Skin of body (tissue), 2 donors: ENCODE measurements around the gene DUSP15. TPM values are rescaled to one million over a fixed set of nuclear protein-coding genes. Genes with fewer than 3 reads are reported as not detected.

Source experiments
- DNase-seq: peaks from one replicate; lab custom pipeline; 2025; lab: John Stamatoyannopoulos, UW
- total RNA-seq: library from RNA; depleted of rRNA; stranded (reverse); fragments of >200 nt; gene quantifications from one replicate; pipeline ENCODE4 v1.2.3, GENCODE V29; 2014

DUSP15 gene
- total RNA-seq, 1 donor from 2014 or later, result 3.2 TPM

DNA sequence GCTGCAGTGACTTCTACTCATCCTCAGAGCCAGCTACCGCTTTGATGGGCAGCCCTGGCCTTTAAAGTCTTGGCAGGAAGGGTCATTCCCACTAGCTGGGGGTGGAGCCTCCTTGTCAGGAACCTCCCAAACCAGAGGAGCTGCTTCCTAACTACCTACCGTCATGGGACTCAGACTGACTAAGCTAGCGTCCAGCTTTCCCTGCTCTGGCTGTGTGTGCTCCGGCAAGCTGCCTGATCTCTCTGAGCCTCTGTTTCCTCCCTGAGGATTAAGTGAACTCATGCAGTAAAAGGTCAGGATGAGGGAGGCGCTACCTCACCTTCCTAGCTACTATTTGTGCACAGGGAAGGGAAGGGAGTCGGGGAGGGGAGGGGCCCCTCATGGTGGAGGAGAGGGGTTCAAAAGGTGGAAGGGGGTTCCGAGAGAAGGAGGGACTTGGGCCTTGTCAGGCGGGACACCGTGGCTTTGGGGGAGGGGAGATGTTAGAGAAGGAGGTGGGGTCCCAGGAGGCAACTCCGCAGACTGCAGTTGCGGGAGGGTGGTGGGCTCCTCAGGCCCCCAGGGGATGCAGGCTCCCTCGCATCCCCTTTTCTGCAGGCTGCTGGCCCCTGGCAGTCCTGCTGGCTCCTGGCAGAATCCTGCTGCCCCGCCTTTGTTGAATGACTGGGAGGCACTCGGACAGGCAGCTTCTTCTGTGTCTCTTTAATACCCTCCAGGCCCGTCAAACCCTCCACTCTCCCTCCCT lies 9.8 kb downstream of the DUSP15 start:
- no peak for DNase-seq

DNA sequence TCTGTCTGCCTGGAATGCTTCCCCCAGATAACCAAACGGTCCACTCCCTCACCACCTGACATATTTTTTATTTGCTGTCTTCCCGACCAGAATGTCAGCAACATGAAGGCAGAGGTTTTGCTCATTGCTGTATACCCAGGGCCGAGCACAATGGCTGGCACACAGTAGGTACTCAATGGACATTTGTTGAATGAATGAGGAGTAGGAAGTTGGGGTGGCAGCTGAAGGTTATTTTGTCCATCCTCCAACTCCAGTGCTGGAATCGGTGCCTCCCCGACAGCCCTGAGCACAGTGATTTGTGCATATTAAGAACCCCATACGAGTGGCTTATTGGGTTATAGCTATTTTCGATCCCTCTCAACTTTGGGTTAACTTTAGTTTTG lies 10.3 kb downstream of the DUSP15 start:
- DNase-seq, result no peak

DNA sequence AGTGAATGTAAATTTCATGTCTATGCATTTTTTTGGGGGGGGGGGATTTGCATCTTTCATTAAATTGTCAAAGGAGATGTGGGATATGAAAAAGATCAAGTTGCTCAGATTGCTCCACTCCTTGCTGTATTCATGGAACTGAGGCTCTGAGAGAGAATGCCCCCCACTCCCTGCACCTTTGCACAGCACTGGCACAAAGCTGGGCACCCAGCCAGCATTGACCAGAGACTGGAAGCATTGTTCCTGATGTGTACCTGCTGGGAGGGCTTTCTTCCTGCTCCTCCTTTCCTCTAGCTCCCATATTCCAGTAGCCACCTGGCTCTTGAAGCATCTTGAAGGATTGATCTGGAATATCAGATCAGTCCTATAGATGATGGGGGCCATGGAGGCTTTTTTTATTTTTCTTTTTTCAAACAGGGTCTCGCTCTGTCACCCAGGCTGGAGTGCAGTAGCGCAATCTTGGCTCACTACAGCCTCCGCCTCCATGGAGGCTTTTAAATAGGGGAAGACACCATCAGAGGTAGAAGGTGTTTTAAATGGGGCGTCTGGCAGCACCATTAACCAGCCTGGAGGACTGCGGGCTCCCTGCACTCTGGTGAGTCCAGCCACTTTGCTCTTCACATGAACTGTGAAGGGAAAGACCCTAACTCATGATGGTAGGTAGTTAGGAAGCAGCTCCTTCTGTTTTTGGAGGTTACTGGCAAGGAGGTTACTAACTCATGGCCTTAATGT lies 10.9 kb downstream of the DUSP15 start:
- no peak for DNase-seq

DNA sequence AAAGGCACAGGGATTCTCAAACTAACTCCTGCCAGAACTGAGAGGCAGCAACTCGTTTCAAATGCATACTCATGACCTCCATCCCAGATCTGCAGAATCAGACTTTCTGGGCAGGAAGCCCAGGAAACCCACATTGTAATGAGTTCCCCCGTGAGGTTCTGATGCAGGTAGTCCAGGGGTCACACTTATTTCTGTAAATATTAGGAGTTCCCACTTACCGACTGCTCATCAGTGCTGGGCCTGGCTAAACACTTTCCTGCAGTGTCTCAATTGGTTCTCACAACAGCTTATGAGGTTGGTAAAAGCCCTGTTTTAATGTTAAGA lies 11.6 kb downstream of the DUSP15 start:
- DNase-seq, result no peak

DNA sequence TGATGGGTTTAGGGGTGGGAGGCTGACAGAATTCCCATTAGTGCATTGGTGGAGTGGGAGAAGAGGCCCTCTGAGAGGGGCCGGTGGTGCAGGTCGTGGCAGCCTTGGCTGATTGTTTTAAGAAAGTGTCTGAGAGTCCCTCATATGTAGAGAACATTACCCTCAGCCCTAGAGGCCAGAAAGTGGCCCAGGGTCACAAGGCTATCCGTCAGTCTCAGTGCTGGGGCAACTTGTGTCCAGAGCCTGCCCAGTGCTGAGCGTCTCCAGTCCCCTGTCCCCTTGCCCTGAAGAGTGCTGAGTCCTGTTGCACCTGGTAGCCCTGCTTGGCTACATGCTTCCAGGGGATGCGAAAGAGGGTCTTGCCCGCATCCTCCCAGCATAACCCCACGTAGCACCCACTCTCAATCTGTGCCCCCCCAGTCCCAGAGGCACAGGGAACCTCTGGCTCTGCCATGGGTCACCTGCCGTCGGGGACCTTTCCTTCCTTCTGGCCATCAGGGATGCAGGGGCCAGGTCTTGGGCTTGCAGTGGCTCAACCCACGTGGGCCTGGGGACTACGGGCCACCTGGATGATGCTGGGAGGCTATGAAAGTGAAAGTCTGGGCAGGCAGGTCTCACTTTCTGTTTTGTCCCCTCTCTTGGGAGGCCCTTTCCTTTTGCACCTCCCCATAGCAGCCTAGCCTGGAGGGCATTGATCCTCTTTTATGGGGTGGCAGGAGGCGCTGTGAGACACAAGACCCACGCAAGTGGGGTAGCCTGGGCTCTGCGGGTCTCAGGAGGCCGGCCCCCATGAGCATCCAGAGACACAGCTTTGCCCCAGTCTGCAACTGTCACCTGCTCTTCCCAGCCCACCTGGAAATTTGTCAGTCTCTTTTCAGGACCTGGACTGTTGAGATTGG lies 12.2 kb downstream of the DUSP15 start:
- DNase-seq, result no peak

DNA sequence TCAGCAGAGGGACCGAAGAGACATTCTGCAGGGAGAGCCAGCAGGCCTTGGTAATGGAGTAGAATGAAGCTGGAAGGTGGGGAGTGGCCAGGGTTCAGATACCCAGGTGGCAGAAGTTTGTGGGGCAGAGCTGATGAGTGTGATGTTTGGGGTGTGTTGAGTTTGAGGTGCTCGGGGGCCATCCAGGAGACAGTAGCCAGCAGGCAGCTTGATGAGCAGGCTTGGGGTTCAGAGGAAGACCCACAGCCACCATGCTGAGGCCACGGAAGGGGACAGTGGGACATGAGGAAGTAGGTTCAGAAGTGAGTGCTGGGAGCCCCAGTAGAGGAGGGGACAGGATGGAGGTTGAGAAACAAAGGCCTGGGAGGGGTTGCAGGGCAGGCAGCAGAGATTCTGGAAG lies 13.8 kb downstream of the DUSP15 start:
- DNase-seq, result no peak

DNA sequence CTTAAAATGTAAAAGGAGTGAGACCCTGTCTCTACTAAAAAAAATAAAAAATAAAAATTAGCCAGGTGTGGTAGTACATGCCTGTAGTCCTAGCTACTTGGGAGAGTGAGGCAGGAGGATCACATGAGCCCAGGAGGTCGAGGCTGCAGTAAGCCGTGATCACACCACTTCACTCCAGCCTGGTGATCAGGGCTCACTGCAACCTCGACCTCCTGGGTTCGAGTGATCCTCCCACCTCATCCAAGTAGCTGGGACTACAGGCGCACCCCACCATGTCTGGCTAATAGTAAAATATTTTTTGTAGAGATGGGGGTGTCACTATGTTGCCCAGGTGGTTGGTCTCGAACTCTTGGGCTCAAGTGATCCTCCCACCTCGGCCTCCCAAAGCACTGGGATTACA lies 16.8 kb downstream of the DUSP15 start:
- DNase-seq, result no peak

DNA sequence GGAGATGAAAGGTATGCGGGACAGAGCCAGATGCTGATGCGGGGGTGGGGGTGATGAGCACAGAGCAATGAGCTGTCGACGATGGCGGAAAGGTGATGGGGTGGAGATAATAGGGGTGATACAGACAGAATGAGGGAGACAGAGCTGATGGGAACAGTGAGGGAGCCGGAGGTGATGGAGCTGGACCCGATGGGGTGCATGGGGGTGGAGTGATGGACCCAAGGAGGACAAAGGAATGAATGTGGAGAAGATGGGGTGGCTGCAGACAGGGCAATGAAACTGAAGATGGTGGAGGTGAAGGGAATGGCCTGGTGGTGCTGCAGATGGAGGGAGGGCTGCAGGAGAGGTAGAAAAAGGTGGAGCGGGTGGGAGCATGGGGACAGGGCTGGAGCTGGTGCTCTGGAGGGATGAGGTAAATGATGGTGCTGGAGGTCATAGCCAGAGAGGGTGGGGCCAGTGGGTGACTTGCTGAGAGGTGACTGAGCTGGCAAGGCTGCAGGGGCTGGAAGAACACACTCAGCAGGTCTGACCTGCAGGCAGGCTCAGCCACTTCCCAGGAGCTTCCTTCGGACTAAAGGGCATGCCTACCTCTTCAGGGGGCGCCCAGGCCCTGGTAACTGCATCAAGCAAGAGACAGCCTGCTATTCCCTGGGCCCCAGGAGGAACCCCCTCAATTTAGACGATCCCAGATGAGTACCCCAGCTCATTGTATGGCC lies 18.9 kb downstream of the DUSP15 start:
- no peak for DNase-seq

DNA sequence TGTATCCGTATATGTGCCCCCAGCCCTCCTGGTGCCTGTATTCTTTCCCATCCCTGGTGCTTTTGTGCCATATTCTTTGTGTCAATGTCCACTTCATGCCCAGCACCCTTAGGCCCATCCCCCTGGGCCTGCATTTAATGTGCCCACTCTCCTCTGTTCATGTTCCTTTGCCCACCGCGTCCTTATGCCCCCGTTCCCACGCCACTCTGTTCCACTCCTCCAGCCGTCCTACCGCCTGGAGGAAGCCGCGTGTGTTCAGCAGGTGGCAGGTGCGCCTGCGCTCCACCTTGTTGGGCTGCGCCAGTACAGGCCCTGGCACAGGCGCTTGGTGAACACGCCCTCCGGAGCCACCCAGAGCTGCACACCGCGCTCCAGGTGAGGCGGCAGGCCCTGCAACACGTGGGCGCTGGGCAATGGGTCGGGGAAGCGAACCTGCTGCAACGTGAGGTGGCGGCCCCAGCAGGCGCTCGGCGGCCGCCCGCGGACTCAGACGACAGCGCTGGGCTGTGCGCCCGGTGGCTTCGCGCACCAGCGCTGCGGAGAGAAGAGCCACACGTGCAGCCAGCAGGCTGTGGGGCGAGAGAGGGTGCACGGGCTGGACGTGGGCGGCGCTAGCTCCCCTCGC lies 20.9 kb downstream of the DUSP15 start:
- no peak for DNase-seq

DNA sequence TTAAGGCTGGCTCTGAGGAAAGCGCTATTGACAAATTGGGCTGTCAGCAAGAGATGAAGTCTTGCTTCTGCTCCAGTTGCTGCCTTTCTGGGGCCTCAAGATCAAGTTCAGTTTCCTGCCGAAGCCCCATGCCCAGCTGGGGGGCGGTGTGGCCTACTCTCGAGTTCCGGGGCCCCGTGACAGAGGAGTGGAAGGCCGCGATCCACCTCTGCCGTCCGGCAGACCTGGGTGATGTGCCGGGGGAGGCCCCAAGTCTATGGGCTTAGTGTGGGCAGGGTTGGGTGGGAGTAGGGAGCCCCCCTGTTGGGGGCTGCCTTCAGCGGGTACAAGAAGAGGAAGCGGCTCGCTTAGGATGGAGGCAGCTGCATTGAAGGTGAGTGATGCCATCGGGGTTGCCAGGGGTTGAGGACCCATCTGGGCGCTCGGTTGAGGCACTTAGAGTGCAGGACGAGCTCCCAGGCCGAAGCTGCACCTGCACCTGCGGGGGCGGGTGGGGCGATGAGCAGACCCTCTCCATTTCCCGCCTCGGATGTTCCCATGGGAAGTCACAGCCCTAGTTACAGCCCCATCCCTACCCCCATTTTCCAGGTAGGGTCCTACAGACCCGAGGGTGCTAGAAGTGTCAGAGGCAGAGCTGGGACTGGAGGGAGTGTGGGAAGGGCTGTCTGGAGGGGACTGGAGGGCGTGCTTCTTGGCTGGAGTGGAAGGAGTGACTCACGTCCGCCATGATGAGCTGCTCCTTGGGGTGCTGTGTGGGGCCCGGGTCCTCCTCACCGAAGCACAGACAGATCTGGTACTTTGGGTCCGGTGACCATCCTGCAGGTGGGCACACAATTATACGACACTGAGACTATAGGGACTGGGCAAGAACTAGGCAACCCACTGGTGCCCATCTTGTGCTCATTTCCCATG lies 22.0 kb downstream of the DUSP15 start:
- DNase-seq, result no peak

DNA sequence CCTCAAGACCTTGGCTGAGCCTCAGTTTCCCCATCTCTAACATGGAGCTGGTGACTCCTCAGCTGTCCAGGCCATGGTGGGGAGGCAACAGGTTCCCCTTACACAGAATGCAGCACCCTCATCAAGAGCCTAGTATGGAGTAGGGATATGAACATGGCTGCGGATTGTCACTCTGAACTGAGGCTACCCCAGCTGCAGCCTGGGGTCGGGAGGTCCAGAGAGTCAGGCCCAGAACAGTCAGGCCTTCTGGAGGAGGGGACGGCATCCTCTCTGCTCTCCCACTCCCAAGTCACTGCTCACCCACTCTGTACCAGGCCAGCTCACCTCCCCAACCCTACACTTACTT lies 23.6 kb downstream of the DUSP15 start:
- no peak for DNase-seq

DNA sequence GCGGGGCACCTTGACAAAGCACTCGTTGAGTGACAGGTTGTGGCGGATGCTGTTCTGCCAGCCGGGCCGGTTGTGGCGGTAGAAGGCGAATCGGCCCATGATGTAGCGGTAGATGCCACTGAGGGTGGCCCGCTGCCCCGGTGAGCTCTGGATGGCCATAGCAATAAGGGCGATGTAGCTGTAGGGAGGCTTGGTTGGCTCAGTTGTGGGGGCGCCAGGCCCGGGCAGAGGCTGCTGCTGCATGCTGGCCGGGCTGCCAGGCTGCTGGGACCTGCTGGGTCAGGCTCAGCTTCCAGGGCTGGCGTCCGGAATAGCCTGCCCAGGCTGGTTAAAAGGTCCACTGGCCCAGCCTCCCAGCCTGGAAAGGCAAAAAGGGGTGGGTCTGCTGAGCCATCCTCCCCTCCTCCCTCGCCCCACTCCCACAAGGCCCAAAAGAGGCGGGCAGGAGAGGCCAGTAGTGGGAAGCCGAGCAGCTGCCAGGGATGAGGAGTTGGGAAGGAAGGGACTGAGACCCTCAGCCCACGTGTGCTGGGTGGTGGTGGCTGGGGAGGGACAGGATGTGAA lies 24.9 kb downstream of the DUSP15 start, which contains the start of gene FOXS1:
Gene FOXS1, minus strand, starts transcription at position 305 of the 564 bp plus-strand sequence. Its CDS starts 62 bp downstream, at position 243.
- DNase-seq, result no peak

DNA sequence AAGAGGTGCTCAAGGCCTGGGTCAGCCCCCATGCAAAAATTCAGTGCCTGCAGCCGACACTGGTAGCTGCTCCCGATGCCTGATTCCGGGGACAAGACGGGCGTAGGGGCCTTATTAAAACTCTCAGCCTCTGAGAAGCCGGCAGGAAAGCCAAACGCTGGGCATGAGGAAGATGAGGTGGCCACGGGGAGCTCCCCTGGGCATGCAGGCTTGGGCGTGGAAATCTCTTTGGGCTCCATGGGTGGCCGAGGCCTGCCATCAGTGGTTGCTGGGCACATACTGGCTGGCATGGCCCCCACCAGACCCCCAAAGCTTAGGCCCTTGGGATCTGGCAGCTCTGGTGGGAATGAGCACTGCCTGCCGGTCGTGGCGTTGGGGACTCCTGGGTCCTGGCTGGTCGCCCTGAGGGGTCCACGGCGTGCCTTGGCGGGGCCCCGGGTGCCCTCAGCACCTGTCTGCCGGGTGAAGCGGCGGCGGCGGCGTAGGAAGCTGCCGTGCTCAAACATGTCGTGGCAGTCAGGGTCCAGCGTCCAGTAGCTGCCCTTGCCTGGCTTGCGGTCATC lies 25.5 kb downstream of the DUSP15 start:
- no peak for DNase-seq

DNA sequence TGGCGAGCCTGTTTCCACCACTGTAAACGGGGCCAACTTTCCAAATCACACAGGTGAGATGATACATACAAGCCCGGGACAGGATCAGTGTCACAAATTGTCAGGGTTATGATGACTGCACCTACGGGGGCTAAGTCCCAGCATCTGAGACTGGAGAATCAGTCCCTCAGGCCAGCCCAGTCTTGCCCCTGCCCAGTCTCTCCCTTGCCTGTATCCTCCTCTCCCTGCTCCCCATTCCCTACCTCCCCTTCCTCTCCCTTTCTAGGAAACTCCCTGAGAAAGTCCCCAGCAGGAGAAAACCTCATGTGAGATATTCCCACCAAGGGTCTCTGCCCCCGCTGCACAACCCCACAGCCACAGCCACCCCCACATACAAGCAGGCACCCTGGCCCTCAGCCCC lies 26.4 kb downstream of the DUSP15 start:
- DNase-seq, result no peak

DNA sequence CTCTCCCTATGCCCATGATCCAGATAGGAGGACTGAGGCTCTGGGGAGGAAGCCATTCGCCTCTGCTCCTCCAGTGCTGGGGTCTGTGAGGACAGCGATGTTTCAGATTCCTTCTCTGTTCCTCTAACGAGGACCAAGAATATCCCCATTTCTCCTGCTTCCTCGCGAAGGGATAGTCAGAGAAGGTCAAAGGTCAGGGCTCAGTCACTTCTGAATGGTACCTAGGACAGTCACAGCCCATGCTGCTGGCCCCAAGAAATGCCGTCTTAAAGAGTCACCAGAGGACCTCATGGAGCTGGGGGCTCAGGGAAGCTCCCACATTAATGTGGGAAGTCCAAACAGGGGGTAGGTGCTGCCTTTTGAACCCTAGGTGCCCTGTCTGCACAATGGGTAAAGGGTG lies 27.0 kb downstream of the DUSP15 start:
- DNase-seq, result no peak

DNA sequence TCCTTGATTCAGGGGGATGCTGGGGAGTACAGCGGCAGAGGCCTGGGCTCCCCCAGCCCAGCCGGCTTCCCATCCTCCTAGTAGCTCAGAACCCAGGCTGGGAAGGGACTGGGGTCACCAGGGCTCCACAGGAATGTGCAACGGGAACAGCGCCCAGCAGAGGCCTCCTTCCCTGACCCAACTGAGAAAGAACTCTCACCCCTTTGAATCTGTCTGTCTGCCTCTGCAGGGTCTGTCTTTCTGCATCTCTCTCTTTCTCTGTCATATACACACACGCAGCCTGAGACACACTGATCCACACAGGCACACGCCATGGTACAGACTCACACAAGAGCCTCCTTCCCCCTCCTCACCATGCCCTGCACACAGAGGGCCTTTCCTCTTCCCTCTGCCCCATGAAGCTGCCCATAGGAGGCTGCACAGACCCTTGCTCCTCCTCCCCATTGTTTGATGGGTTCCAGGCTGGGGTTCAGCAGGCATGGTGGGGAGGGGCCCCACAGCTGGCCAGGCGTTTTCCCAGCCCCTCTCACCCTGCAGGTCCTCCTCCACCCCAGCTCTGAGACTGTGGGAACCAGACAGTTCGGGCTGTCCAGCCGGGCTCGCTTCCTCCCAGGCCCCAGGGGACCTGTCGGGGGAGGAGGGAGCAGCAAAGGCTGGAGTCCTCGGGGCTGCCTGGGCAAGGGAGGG lies 27.7 kb downstream of the DUSP15 start:
- no peak for DNase-seq

DNA sequence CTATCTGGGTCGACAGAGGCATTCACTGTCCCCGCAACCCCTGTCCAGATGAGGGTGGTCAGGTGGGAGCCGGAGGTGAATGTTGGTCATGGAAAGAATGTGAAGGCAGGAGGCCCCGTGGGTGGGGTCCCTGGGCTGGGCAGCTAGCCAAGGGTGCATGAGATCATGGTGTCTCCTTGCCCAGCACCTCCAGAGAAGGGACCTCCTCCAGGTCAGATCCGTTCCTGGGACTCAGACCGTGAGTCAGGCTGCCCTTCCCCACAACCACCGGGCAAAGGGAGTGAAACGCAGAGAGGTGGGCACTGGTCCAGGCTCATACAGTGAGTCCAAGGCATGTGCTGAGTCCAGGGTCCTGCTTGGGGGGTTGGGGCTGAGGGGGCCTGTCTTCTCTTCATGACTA lies 28.4 kb downstream of the DUSP15 start:
- DNase-seq, result no peak

DNA sequence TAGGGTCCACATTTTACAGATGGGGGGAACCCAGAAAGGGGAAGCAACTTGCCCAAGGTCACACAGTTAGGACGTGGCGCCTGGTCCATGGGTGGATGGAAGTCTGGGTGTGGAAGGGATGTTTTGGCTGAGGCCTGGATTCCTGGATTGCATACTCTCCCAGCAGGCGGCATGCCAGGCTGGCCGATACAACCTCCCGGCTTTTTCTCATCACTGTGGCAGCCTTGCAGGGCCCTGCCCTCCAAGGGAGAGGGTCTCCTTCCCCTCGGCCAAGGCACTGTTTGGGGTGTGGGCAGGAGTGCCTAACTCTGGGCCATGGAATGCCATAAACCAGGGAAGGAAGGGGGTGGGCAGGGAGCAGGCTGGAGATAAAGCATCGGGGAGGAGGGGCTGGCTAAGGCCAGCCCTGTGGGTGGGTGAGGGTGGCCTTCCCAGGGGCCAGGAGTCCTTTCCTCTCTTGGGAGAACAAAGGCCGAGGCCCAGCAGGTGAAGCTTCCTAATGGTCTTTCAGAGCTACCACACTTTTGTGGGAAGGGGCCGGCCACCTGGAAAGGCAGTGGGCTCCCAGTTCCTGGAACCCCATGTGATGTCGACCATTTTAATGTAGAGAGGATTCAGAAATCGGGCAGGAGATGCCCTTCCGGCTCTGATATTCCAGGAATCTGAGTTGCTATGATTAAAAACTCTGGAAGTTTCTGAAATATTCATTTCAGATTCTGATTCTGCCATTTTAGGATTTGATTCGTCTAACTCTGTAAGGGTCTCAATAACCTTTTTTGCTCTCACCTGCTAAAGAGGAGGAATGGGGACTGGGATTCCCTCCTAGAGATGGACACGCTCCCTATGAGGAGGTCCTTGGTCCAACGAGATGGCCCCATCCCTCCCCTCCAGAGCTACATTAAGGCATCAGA lies 29.2 kb downstream of the DUSP15 start:
- DNase-seq, result no peak
